HG02642 (cell line): Measurements from ENCODE around the gene EIF2B5.

Source experiments
- ATAC-seq: cut with Tn5 transposase; IDR thresholded peaks from one replicate; pipeline ENCODE4 v1.9.1; 2021; ENCODE audit warnings: mild to moderate bottlenecking; ENCODE audit not compliant: unreplicated experiment, poor library complexity

The EIF2B5 gene

DNA sequence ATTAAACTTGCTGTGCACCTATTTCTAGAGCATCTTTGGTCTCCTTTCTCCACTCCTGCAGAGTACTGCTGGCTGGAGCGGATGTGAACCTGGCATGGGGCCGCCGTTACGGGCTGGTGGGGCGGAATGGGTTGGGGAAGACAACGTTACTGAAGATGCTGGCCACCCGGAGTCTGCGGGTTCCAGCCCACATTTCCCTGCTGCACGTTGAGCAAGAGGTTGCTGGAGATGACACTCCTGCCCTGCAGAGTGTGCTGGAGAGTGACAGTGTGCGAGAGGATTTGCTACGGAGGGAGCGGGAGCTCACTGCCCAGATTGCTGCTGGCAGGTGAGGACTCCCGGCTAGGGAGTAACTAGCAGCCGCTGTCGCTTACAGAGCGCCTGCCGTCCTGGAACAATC lies 52.9 kb downstream of the EIF2B5 start:
- ATAC-seq, result no peak

DNA sequence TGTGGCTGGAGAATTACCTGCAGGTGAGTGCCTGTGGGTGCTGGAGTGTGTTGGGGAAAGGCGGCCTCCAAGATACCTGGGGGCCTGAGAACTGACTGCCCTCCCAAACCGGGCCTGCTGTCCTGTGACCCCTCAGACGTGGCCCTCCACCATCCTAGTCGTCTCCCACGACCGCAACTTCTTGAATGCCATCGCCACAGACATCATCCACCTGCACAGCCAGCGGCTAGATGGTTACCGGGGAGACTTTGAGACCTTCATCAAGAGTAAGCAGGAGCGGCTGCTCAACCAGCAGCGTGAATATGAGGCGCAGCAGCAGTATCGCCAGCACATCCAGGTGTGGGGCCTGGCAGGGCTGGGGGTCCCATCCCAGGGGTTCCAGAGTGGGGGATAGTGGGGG lies 54.3 kb downstream of the EIF2B5 start:
- ATAC-seq, result no peak

GRCh38 chr3:184192889-184193288 lies 57.7 kb downstream of the EIF2B5 start:
- no peak for ATAC-seq

GRCh38 chr3:184193991-184194539 lies 58.9 kb downstream of the EIF2B5 start:
- ATAC-seq, result no peak
